CD4-positive, alpha-beta T cell treated with Interleukin-6 at 100 ng/mL for 8 hours (primary cell): ENCODE data around the gene GNGT1.
"Not testable (repeated sequence)": the region's sequence is repeated elsewhere in the genome, so short reads cannot be mapped to it uniquely, and the experiment has no call there.

ENCODE experiments used
- DNase-seq: peaks from one replicate; pipeline ENCODE4 v3.0.0-alpha.2; 2020; ENCODE audit warnings: mixed read lengths, low spot score

Gene GNGT1

DNA sequence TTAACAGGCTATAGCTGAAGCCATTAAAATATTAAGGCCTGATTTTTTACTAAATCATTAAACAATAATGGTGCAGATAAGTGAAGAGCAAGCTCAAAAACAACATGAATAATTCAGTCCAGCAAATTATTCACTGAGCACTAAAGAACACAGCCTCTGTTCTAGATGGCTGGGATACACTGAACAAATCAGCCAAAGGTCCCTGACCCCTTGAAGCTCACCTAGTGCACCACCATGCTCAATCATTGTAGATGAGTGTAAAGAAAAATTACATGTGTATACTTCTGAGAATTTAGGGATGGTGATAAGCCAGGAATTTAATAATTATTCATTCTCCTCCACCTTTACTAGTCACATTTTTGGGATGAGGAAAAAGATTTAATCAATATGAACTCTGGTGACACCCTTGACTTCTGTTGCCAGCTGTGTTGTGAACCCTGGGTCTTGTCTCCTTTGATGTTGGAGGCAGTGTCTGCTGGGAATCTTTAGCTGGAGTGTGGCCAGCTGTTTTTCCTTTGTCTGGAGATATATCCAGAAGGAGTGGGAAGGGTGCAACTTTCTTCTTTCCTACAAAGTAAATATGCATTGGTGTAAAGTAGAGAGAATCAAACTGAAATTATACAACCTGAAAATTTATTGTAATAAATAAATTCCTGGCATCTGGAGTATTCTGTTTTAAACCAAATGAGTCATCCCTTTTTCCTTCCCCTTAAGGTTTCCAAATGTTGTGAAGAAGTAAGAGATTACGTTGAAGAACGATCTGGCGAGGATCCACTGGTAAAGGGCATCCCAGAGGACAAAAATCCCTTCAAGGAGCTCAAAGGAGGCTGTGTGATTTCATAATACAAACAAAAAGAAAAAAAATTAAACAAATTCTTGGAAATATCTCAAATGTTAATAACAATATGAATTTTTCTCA is 4.0 kb downstream of the GNGT1 start:
- no peak for DNase-seq

DNA sequence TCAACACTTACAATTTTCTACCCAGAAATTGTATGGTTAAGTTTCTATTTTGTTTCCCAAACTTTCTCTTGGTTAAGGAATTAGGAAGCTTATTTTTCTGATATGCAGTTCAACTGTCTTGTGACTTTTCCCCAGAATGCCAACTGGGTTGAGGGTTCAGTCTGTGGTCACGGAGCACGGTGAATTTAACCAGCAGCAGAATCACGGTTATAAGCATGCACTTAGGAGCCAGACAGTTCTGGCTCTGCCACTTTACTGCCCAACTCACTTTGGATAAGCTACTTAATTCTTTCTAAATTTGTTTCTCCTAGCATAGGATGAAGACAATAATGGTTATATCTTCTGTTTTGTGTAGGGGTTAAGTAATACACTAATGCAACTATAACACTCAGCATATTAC is 4.9 kb downstream of the GNGT1 start:
- not testable (repeated sequence) for DNase-seq

DNA sequence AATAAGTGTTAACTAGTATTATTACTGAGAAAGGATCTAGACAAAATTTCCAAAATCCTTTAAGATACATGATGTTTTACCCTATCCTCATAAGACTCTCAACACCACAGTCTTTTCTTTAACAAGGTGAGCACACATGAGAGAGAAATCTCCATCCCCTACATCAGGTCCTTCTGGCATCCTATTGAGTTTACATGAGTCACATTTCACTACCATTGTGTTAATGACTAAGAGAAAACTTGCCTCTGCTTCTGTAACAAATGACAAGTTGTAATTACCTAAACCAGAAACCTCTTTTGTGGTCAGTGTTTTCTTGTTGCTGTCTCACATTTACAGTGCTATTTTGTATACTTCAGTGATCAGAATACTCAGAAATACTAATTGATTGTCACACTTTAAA is 5.3 kb downstream of the GNGT1 start:
- DNase-seq = not testable (repeated sequence)

DNA sequence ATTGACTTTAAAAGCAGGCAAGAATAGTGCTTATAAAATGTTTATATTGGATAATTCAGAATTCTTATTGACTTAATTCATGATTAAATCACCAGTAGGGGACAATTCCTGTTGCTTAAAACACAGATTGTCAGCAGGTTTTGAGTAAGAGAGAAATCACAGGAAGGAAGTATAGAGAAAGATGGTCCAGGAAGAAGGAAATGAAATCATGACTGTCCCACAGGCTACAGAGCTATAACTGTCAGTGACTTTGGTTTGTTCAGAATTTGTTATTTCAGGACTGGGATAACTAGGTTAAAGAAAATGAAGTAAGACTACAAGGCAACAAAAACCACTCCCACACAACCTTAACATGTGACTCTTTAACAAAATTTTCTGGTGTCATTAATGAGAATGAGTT is 6.8 kb downstream of the GNGT1 start:
- no peak for DNase-seq

DNA sequence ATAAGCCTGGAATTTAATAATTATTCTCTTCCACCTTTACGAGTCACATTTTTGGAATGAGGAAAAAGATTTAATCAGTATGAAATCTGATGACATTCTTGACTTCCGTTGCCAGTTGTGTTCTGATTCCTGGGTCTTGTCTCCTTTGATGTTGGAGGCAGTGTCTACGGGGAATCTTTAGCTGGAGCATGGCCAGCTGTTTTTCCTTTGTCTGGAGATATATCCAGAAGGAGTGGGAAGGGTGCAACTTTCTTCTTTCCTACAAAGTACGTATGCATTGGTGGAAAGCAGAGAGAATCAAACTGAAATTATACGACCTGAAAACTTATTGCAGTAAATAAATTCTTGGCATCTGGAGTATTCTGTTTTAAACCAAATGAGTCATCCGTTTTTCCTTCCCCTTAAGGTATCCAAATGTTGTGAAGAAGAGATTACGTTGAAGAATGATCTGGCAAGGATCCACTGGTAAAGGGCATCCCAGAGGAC is 8.3 kb downstream of the GNGT1 start:
- DNase-seq = no peak

DNA sequence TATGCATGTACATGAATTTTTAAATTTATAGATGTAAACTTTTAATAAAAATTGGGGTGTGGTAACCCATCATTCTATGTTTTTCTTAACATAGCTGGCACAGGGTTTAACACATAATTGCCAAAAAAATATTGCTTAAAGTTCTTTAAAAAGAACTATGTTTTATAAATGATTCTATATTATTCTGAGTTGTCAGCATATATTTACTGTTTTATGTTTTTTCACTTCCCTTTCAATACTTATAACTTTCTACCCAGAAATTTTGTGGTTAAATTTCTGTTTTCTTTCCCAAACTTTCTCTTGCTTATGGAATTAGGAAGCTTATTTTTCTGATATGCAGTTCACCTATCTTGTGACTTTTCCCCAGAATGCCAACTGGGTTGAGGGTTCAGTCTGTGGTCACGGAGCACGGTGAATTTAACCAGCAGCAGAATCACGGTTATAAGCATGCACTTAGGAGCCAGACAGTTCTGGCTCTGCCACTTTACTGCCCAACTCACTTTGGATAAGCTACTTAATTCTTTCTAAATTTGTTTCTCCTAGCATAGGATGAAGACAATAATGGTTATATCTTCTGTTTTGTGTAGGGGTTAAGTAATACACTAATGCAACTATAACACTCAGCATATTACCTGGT is 9.0 kb downstream of the GNGT1 start:
- DNase-seq = not testable (repeated sequence)

DNA sequence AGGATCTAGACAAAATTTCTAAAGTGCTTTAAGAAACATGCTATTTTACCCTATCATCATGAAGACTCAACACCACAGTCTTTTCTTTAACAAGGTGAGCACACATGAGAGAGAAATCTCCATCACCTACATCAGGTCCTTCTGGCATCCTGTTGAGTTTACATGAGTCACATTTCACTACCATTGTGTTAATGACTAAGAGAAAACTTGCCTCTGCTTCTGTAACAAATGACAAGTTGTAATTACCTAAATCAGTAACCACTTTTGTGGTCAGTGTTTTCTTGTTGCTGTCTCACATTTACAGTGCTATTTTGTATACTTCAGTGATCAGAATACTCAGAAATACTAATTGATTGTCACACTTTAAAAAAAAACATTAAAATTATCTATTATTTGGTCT is 9.5 kb downstream of the GNGT1 start:
- not testable (repeated sequence) for DNase-seq

DNA sequence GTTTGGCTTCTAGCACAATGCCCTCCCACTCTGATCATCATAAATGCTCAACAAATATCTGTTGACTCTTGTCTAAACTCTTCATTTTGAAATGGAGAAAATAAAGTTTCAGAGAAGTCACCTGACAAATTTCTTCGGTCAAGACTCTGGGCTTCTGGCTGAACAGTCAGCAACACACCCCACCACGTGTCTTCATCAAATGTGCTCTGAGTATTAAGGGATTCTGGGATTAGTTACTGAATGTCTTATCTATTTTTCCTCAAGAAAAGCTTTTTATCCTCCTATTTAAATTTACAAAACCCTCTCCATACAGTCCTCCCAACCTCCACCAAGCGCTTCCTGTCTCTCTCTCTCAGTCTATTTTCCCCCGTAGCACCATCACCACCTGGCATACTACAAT is 9.9 kb downstream of the GNGT1 start:
- DNase-seq = not testable (repeated sequence)

DNA sequence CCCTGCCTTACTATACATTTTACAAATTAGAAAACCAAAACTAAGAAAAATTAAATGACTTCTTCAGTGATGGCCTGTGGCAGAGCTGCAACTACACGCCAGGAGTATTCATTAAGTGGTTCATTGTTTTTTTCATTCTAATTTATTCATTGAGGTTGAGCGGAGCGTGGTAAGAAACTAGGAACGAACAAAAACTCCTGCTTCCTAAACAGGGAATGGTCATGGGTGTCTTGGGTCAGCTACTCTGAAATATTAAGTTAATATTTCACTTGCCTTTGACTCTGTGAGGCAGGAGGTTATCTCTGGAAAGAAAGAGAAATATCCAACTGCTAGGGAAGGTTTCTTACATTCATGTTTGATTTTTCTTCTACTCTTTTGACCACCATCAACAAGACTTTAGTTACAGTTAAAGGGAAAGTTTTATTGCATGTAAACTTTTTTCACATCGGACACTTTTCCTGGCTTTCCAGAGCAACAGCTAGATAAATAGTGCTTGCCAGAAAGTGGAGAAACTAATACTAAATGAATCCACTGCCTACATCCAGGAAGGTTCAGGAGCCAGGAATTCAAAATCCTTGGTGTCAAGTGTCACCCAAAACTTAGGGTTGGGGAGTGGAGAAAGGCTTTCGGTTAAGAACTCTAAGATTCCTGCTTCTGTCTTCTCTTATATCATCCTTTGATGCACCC is 14.3 kb downstream of the GNGT1 start:
- no peak for DNase-seq

DNA sequence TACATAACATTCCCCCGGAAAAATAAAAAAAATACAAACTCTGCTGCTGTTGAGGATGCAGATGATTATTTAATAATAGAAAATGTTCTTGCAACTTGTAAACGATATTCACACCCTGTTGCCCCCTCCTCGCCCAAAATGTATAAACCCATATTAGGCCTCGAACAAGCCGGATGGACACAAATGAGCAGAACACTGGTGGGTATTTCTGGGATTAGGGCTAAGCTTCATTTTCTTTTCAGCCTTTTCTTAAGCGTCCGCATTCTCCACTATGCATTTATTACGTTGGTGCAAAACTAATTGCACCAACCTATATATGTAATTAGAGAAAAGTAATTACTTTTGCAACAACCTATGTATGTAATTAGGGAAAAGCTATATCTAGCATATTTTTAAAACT is 14.8 kb downstream of the GNGT1 start:
- no peak for DNase-seq

DNA sequence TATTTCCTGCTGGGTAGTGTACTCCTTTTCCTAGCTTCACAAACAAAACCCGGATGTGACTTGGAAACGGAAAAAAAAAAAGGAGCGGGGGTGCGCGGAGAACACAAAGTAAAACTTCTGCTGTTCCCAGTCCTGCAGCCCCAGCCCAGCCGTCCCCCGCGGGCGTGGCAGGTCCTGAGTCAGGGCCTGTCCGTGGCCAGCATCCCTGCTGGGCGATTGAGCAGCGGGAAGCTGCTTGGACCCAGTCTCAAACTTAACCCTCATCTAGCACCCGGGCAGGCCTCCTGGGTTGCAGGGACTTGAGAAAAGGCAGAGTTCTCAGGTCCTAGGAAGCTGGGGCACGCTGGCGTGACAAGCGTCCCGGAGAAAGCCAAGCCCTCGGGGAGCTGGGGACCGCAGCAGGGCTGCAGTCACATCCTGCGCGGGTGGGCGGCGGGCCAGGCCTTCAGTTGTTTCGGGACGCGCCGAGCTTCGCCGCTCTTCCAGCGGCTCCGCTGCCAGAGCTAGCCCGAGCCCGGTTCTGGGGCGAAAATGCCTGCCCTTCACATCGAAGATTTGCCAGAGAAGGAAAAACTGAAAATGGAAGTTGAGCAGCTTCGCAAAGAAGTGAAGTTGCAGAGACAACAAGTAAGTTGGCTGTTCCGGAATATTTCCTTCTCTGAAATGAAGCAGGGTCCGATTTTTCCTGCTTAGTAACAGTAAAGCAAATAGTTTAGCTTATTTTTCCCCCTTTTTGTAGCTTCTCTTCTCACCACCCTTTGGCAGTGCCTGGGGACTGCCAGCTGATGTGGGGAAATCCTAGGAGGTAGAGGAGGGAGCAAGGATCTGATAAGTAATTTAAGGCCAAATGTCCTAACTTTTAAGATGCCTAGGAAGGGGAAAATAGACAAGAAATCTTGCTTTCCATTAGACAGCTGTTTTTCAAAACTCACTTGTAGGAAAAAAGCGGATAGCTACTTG is 15.5 kb downstream of the GNGT1 start, which contains the start of gene GNG11:
Gene GNG11 (plus strand): TSS at position 129 of the 960 bp plus-strand sequence. CDS start 403 bp downstream, at position 532.
- DNase-seq = no peak

DNA sequence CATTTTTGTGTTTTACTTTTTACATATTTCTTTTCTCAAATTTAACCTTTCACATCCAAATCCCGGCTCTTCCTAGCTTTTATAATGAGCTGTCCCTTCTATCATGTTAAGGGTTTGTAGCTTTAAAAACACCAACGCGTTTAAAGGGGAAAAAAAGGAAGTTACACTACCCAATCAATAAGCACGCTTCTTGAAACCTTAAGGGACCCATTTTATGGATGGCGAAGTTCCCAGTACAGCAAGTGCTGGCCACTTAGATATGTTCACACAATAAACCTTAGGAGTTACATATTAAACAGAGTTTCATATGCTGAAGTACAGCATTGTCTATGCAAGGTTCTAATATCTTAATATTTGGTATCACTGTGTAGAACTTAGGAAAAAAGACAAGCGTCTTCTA is 16.9 kb downstream of the GNGT1 start:
- DNase-seq = no peak

DNA sequence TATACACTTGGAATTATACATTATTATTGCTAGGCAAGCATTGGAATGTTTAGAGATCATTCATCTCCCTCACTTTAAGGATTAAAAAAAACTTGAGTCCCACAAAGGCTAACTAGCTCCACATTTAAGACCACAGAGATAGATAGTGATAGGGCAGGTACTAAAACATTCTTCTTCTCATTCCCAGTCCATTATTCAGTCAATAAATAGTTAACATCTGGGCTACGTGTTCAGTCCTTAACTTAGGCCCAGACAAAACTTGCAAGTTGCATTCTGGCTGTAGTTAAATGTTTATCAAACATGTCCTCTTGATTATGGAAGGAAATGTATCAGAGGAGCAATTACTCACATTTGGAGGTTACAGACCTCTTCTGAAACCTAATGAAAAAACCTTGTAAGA is 17.6 kb downstream of the GNGT1 start:
- no peak for DNase-seq

DNA sequence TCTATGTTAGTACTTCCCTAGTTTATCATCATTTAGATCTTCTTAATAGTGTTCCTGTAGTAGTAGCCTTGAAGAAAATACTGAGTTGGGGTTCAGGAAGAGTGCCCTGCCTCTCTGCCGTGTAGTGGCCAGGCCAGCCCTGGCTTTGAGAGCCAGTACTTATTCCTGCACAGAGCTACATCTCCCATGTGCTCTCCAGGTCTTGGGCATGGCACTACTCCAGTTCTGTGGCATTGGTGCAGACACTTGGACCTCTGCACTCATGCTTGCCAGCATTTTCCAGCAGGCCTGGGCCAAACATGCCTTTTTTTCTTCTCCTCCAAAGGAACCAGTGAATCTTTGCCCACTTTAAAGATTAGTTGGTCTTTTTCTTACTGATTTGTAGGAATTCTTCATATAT is 20.4 kb downstream of the GNGT1 start:
- no peak for DNase-seq

DNA sequence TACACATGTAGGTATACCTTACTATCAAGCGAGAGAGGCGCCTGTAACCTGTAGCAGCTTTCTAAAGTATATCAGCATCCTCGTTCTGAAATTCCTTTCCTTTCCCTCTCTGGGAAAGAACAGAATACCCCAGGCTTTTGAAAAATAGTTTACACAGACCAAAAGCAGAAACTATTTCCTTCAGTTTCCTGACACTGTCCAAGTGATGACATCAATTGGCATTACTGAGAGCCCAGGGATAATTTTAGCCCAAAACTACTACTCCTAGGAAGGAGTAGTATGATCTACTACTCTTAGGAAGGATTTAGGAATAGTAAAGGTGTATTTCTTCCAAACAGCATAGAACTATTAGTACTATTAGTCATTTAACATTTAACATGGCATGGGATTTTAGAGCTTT is 21.2 kb downstream of the GNGT1 start:
- no peak for DNase-seq

DNA sequence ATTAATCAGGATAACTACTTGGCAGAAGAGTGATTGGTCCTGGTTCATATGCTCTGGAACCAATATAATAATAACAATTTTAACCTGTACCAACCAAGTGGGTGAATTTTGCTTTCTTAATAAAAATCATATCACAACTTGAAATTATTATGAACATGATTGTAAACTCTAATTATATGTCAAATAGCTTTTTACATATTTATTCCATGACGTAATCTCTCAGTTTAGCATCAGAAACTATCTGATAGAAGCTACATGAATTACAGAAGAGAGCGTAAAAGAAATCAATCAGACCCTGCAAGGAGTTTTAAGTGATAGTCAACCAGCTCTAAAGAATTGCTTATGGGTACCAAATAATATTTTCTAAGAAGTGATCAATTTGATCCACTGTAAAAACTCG is 25.3 kb downstream of the GNGT1 start:
- DNase-seq = no peak

DNA sequence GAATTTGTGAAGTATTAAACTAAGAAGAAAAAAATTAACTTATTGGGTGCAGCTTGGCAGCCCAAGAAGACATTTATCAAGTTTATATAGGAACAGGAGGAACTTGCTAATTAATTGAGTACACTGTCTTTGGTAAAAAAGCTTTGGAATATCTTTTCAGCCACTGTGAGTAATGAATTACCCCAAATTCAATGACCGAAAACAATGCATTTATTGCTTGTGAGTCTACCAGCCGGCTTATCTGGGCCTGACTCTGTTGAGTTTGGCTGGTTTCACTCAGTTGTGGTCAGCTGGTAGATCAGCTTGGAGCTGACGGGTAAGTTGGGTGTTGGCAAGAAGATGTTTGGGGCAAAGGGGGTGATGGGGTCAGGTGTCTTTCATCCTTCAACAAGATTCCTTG is 26.8 kb downstream of the GNGT1 start:
- DNase-seq = no peak

DNA sequence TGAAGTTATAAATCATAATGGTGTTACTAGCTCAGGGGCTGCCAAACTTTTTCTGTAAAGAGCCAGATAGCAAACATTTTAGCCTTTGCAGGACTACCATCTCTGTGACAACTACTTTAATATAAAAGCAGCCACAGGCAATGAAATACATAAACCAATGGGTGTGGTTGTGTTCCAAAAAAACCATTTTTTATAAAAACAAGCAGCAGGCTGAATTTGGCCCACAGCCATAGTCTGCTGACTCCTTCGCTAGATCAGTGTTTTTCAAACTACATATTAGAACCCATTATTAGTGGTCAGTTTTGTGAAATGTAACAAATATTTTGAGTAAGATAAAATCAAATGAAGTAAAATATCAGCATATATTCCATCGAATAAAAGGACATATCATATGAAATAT is 28.7 kb downstream of the GNGT1 start:
- no peak for DNase-seq

DNA sequence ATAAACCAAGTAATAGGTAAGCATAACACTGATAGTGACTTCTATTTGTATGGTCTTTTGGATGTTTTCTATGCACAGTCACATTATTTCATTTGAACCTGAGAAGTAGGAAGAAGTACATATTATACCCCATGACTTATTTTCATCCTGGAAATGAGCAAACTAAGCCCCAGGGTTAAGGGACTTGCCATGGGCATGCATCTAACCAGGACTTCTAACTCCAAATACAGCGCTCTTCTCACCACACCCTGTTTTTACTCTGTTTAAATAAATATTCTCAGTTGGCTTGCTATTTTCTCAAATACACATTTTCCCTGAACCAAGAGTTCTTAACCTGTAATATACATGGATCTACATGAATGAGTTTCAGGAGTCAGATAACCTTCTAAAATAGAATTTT is 31.5 kb downstream of the GNGT1 start:
- DNase-seq = no peak

DNA sequence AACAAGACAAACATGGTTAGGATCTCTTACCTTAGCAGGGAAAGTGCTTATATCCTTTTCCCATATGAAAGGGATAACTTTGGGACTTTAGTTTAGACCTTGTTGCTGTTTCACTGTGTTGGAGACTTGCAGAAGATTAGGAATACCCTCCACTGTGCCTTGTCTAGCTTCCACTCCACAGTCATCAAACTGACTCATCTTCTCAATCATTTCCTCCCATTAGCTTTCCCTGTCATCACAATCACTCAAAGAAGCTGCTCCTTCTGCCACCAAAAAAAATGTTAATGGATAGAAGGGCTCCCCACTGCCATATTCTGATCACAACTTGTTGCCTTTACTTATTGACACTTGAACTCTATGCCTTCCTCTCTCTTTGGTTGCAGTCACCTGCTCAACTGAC is 31.9 kb downstream of the GNGT1 start:
- DNase-seq = no peak

DNA sequence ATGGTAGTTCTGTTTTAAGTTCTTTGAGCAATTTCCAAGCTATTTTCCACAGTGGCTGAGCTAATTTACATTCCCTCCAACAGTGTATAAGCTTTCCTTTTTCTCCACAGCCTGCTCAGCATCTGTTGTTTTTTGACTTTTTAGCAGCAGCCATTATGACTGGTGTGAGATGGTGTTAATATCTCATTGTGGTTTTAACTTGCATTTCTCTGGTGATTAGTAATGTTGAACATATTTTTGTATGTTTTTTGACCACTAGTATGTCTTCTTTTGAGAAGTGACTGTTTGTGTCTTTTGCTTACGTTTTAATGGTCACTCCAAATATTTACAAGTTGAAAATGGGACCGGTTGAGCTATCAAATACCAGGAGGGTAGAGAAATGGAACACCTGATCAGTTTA is 35.6 kb downstream of the GNGT1 start:
- DNase-seq = no peak
